ENCODE data around the gene DISP2.

DISP2 gene

GRCh38 chr15:40325188-40325587 lies 32.8 kb upstream of the DISP2 start:
- H2AFZ ChIP-seq (ENCODE audit: low read length): no peak overlapping the region
- TF ChIP-seq, protein P1, sequence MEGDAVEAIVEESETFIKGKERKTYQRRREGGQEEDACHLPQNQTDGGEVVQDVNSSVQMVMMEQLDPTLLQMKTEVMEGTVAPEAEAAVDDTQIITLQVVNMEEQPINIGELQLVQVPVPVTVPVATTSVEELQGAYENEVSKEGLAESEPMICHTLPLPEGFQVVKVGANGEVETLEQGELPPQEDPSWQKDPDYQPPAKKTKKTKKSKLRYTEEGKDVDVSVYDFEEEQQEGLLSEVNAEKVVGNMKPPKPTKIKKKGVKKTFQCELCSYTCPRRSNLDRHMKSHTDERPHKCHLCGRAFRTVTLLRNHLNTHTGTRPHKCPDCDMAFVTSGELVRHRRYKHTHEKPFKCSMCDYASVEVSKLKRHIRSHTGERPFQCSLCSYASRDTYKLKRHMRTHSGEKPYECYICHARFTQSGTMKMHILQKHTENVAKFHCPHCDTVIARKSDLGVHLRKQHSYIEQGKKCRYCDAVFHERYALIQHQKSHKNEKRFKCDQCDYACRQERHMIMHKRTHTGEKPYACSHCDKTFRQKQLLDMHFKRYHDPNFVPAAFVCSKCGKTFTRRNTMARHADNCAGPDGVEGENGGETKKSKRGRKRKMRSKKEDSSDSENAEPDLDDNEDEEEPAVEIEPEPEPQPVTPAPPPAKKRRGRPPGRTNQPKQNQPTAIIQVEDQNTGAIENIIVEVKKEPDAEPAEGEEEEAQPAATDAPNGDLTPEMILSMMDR (conservative IDR thresholded peaks at IDR 0.05; ENCODE audit: low read length): no peak
- no peak for TF ChIP-seq EZH2phosphoT487 (IDR thresholded peaks at IDR 0.05; ENCODE audit: borderline replicate concordance)
- H3F3A ChIP-seq (ENCODE audit: low read depth): 0 out of 2 replicates have a peak, but pooled peaks cover 5% of the 10 kb centered on the region
- peaks cover 62% of the 10 kb centered on the region for H3K79me2 ChIP-seq (ENCODE audit: insufficient read depth, low read length)
- peaks cover 13% of the 10 kb centered on the region for H4K20me1 ChIP-seq (ENCODE audit: insufficient read depth, low read length, poor library complexity, severe bottlenecking)
- H3K4me2 ChIP-seq (ENCODE audit: low read depth, low read length, poor library complexity, severe bottlenecking): peak overlapping the region; percentile 84
- H3K9me2 ChIP-seq (replicated peaks; ENCODE audit: low read depth, low read length): no peaks in the 10 kb centered on the region
- H3K4me3 ChIP-seq (ENCODE audit: low read length, poor library complexity, severe bottlenecking): peak overlapping the region; percentile 81
- H3K9me3 ChIP-seq (ENCODE audit: insufficient read depth, low read depth, low read length): no peaks in the 10 kb centered on the region
- H3K9ac ChIP-seq (ENCODE audit: low read depth, low read length, poor library complexity, severe bottlenecking): peak overlapping the region; percentile 82
- no peaks in the 10 kb centered on the region for H3K27me3 ChIP-seq (ENCODE audit: insufficient read depth, low read length, poor library complexity, severe bottlenecking)
- no peaks in the 10 kb centered on the region for H3K36me3 ChIP-seq (ENCODE audit: insufficient read depth, low read length)
- peaks cover 55% of the 10 kb centered on the region for H3K4me1 ChIP-seq (ENCODE audit: insufficient read depth, low read length, poor library complexity, severe bottlenecking)

GRCh38 chr15:40325700-40326099 lies 32.3 kb upstream of the DISP2 start:
- peak overlapping the region; percentile 81 for H3K4me3 ChIP-seq (ENCODE audit: low read length, poor library complexity, severe bottlenecking)
- peaks cover 60% of the 10 kb centered on the region for H3K4me1 ChIP-seq (ENCODE audit: insufficient read depth, low read length, poor library complexity, severe bottlenecking)
- no peaks in the 10 kb centered on the region for H3K36me3 ChIP-seq (ENCODE audit: insufficient read depth, low read length)
- H3K4me2 ChIP-seq (ENCODE audit: low read depth, low read length, poor library complexity, severe bottlenecking): peak overlapping the region; percentile 84
- H3K9ac ChIP-seq (ENCODE audit: low read depth, low read length, poor library complexity, severe bottlenecking): peak overlapping the region; percentile 82
- H3K9me2 ChIP-seq (replicated peaks; ENCODE audit: low read depth, low read length): no peaks in the 10 kb centered on the region
- H3F3A ChIP-seq (ENCODE audit: low read depth): 0 out of 2 replicates have a peak, but pooled peaks cover 5% of the 10 kb centered on the region
- no peaks in the 10 kb centered on the region for H3K27me3 ChIP-seq (ENCODE audit: insufficient read depth, low read length, poor library complexity, severe bottlenecking)
- TF ChIP-seq, protein P1 (conservative IDR thresholded peaks at IDR 0.05; ENCODE audit: low read length): no peak
- no peak for TF ChIP-seq EZH2phosphoT487 (IDR thresholded peaks at IDR 0.05; ENCODE audit: borderline replicate concordance)
- no peak overlapping the region for H2AFZ ChIP-seq (ENCODE audit: low read length)
- peaks cover 13% of the 10 kb centered on the region for H4K20me1 ChIP-seq (ENCODE audit: insufficient read depth, low read length, poor library complexity, severe bottlenecking)
- H3K9me3 ChIP-seq (ENCODE audit: insufficient read depth, low read depth, low read length): no peaks in the 10 kb centered on the region
- peaks cover 67% of the 10 kb centered on the region for H3K79me2 ChIP-seq (ENCODE audit: insufficient read depth, low read length)

DNA sequence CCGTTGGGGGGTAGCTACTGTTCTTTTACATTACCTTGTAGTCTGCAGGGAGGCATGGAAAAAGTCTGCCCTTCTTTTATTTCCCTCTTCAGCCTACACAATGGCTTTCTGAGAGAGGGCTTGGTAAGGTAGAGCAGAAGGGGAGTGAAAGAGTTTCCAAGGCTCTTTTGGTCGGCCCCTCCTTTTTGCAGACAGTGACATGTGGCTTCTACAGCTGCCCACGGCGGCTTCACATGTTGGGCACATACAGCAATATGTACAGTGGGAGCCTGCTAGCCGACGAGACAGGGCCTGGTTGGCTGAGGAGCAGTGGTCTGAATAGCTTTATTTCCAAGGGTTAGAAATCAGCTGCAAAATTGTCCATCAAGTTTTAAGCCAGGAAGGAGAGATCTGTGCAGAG lies 30.6 kb upstream of the DISP2 start:
- Histone ChIP-seq H3K9ac (ENCODE audit: low read depth, low read length, poor library complexity, severe bottlenecking) (peak overlapping the region; percentile 82), H3K4me3 (ENCODE audit: low read length, poor library complexity, severe bottlenecking) (peak overlapping the region; percentile 81), H3K4me1 (ENCODE audit: insufficient read depth, low read length, poor library complexity, severe bottlenecking) (peaks cover 75% of the 10 kb centered on the region), H3K9me2 (replicated peaks; ENCODE audit: low read depth, low read length) (no peaks in the 10 kb centered on the region), H3K9me3 (ENCODE audit: insufficient read depth, low read depth, low read length) (no peaks in the 10 kb centered on the region), H3K79me2 (ENCODE audit: insufficient read depth, low read length) (peaks cover 85% of the 10 kb centered on the region), H3K4me2 (ENCODE audit: low read depth, low read length, poor library complexity, severe bottlenecking) (peak overlapping the region; percentile 84), H3K27me3 (ENCODE audit: insufficient read depth, low read length, poor library complexity, severe bottlenecking) (no peaks in the 10 kb centered on the region), H4K20me1 (ENCODE audit: insufficient read depth, low read length, poor library complexity, severe bottlenecking) (peaks cover 13% of the 10 kb centered on the region), H3K36me3 (ENCODE audit: insufficient read depth, low read length) (peaks cover 2% of the 10 kb centered on the region; the same call in 1 of the 2 replicates), H2AFZ (ENCODE audit: low read length) (no peak overlapping the region), H3F3A (ENCODE audit: low read depth) (0 out of 2 replicates have a peak, but pooled peaks cover 5% of the 10 kb centered on the region)
- TF ChIP-seq, protein P1 (conservative IDR thresholded peaks at IDR 0.05; ENCODE audit: low read length): no peak
- TF ChIP-seq EZH2phosphoT487 (IDR thresholded peaks at IDR 0.05; ENCODE audit: borderline replicate concordance): no peak
